GM23338 (cell line): ENCODE data around the gene MATN1. TPM values are rescaled to one million over a fixed set of nuclear protein-coding genes. Genes with fewer than 3 reads are reported as not detected.

Experiments used
- ATAC-seq: fragments of 200-7000 bp; cut with Tn5 transposase; 3 replicates; pipeline ENCODE4 v1.9.1; 2020
- DNase-seq: peaks from one replicate; pipeline ENCODE4 v3.0.0-alpha.2; 2015; ENCODE audit warnings: low spot score
- H2AFZ ChIP-seq: fragments of 200-600 bp; sonication (generic); 2 replicates; pipeline ENCODE4 v1.8.0; 2016; ENCODE audit warnings: antibody characterized with exemption, mild to moderate bottlenecking, moderate library complexity
- H3F3A ChIP-seq: fragments of 200-600 bp; sonication (generic); replicated peaks from 2 replicates; pipeline ENCODE4 v1.8.0; 2017; ENCODE audit warnings: antibody characterized with exemption, mixed run types, low read depth
- H3K27ac ChIP-seq: fragments of 200-600 bp; sonication (generic); 2 replicates; pipeline ENCODE4 v1.6.1; 2016; ENCODE audit warnings: low read depth
- H3K27me3 ChIP-seq: fragments of 200-600 bp; sonication (generic); 2 replicates; pipeline ENCODE4 v1.8.0; 2016; ENCODE audit warnings: mild to moderate bottlenecking, mixed run types, moderate library complexity; ENCODE audit not compliant: insufficient read depth
- H3K36me3 ChIP-seq: fragments of 200-600 bp; sonication (generic); 2 replicates; pipeline ENCODE4 v1.8.0; 2016; ENCODE audit warnings: mild to moderate bottlenecking; ENCODE audit not compliant: insufficient read depth
- H3K4me1 ChIP-seq: fragments of 200-600 bp; sonication (generic); 2 replicates; pipeline ENCODE4 v1.8.0; 2016; ENCODE audit warnings: mild to moderate bottlenecking, moderate library complexity; ENCODE audit not compliant: insufficient read depth
- H3K4me2 ChIP-seq: fragments of 200-600 bp; sonication (generic); 2 replicates; pipeline ENCODE4 v1.7.1; 2017; ENCODE audit warnings: mixed run types
- H3K4me3 ChIP-seq: fragments of 200-600 bp; sonication (generic); 2 replicates; pipeline ENCODE4 v1.6.1; 2016; ENCODE audit warnings: mixed run types
- H3K79me2 ChIP-seq: fragments of 200-600 bp; sonication (generic); replicated peaks from 2 replicates; pipeline ENCODE4 v1.8.0; 2017; ENCODE audit warnings: mild to moderate bottlenecking; ENCODE audit not compliant: insufficient read depth
- H3K9me2 ChIP-seq: fragments of 200-600 bp; sonication (generic); 2 replicates; pipeline ENCODE4 v1.8.0; 2017; ENCODE audit not compliant: insufficient read depth
- H4K20me1 ChIP-seq: fragments of 200-600 bp; sonication (generic); replicated peaks from 2 replicates; pipeline ENCODE4 v1.8.0; 2017; ENCODE audit warnings: mild to moderate bottlenecking; ENCODE audit not compliant: insufficient read depth
- H3K27ac Mint-ChIP-seq: 2 replicates; pipeline ENCODE4 v1.8.0; 2020; ENCODE audit warnings: inconsistent platforms, mild to moderate bottlenecking, moderate library complexity, mixed read lengths
- H3K27me3 Mint-ChIP-seq: 3 replicates; pipeline ENCODE4 v1.8.0; 2022; ENCODE audit warnings: low read depth, mild to moderate bottlenecking, moderate library complexity, mixed read lengths, inconsistent platforms; ENCODE audit not compliant: insufficient read depth, poor library complexity
- H3K36me3 Mint-ChIP-seq: 3 replicates; pipeline ENCODE4 v1.8.0; 2021; ENCODE audit warnings: low read depth, mild to moderate bottlenecking, inconsistent platforms, moderate library complexity, mixed read lengths
- H3K4me1 Mint-ChIP-seq: 3 replicates; pipeline ENCODE4 v1.8.0; 2020; ENCODE audit warnings: mild to moderate bottlenecking, inconsistent platforms, mixed read lengths
- H3K4me3 Mint-ChIP-seq: 3 replicates; pipeline ENCODE4 v1.8.0; 2021; ENCODE audit warnings: moderate library complexity, mild to moderate bottlenecking, inconsistent platforms, mixed read lengths
- H3K9me3 Mint-ChIP-seq: 3 replicates; pipeline ENCODE4 v1.8.0; 2020; ENCODE audit warnings: moderate library complexity, mild to moderate bottlenecking, inconsistent platforms, mixed read lengths
- CREB1 ChIP-seq: fragments of 250-450 bp; sonication (Bioruptor Pico); IDR thresholded peaks from 2 replicates; pipeline ENCODE4 v1.5.0; 2020; ENCODE audit warnings: low read depth, mild to moderate bottlenecking, moderate library complexity
- EZH2 ChIP-seq: fragments of 200-600 bp; sonication (generic); IDR thresholded peaks from one replicate; pipeline ENCODE4 v1.8.0; 2017; ENCODE audit warnings: antibody characterized with exemption, mild to moderate bottlenecking, low read depth; ENCODE audit not compliant: unreplicated experiment
- EZH2phosphoT487 ChIP-seq: fragments of 200-600 bp; sonication (generic); IDR thresholded peaks from one replicate; pipeline ENCODE4 v1.8.1; 2018; ENCODE audit warnings: antibody characterized with exemption; ENCODE audit not compliant: unreplicated experiment
- JUNB ChIP-seq: IDR thresholded peaks from one replicate; pipeline ENCODE4 v1.6.1; 2016; ENCODE audit warnings: antibody characterized with exemption; ENCODE audit not compliant: unreplicated experiment
- NANOG ChIP-seq: IDR thresholded peaks from 2 replicates; pipeline ENCODE4 v1.6.1; 2016; ENCODE audit warnings: antibody characterized with exemption, borderline replicate concordance
- POLR2AphosphoS5 ChIP-seq: IDR thresholded peaks from 2 replicates; pipeline ENCODE4 v1.6.1; 2016; ENCODE audit warnings: antibody characterized with exemption, low read depth
- REST ChIP-seq: IDR thresholded peaks from one replicate; pipeline ENCODE4 v1.6.1; 2018; ENCODE audit warnings: antibody characterized with exemption; ENCODE audit not compliant: unreplicated experiment
- STAT1 ChIP-seq: IDR thresholded peaks from one replicate; pipeline ENCODE4 v1.6.1; 2016; ENCODE audit warnings: antibody characterized with exemption; ENCODE audit not compliant: unreplicated experiment
- ZNF114 ChIP-seq: fragments of 250-450 bp; sonication (Bioruptor Pico); IDR thresholded peaks from 2 replicates; pipeline ENCODE4 v1.5.0; 2020; ENCODE audit warnings: mild to moderate bottlenecking, moderate library complexity
- ZNF331 ChIP-seq: fragments of 250-450 bp; sonication (Bioruptor Pico); IDR thresholded peaks from 2 replicates; pipeline ENCODE4 v1.5.0; 2020; ENCODE audit warnings: low read depth, mild to moderate bottlenecking, moderate library complexity
- polyA plus RNA-seq: library from polyadenylated mRNA; unstranded; fragments of >200 nt; fragmentation: Nextera tagmentation; extraction: Ambion mirVana; gene quantifications from 2 replicates; pipeline ENCODE4 v1.2.1, GENCODE V29; 2016
- total RNA-seq: library from RNA; depleted of rRNA; stranded (reverse); fragments of >200 nt; shearing (Covaris generic); gene quantifications from 2 replicates; pipeline ENCODE4 v1.2.3, GENCODE V29; 2014
- TF ChIP-seq, protein P1 (sequence below): fragments of 250-450 bp; sonication (Bioruptor Pico); IDR thresholded peaks from 2 replicates; pipeline ENCODE4 v1.5.0; 2020; ENCODE audit warnings: mild to moderate bottlenecking, moderate library complexity
- TF ChIP-seq, protein P2 (sequence below), 2 experiments: fragments of 200-600 bp in 1 of 2; sonication (generic) in 1 of 2; conservative IDR thresholded peaks; 2 replicates each; pipeline versions ENCODE4 v1.5.1 to v1.6.1; 2016 to 2017; ENCODE audit warnings: antibody characterized with exemption in 2 of 2, low read depth in 2 of 2, mild to moderate bottlenecking in 2 of 2, moderate library complexity in 1 of 2
- TF ChIP-seq, protein P3 (sequence below): IDR thresholded peaks from 2 replicates; pipeline ENCODE4 v1.6.1; 2016; ENCODE audit warnings: antibody characterized with exemption

MATN1 gene
- total and polyA plus RNA-seq, 2 experiments from 2014 or later = 0.08 to 0.31 TPM

- Histone ChIP-seq H3K79me2 (no peaks in the 10 kb centered on the region), H3K36me3 (no peaks in the 10 kb centered on the region), H3K4me1 (no peaks in the 10 kb centered on the region), H3K9me2 (no peaks in the 10 kb centered on the region), H3K4me2 (no peak overlapping the region), H3K27me3 (no peaks in the 10 kb centered on the region), H4K20me1 (no peaks in the 10 kb centered on the region), H3K27ac (no peak overlapping the region), H3K4me3 (no peak overlapping the region), H3F3A (no peaks in the 10 kb centered on the region), H2AFZ (no peak overlapping the region)
- no peak overlapping the region for H3K27ac Mint-ChIP-seq
- H3K27me3 Mint-ChIP-seq = no peaks in the 10 kb centered on the region
- no peaks in the 10 kb centered on the region for H3K9me3 Mint-ChIP-seq
- DNase-seq = no peak
- ATAC-seq = no peak
- H3K36me3 Mint-ChIP-seq = no peaks in the 10 kb centered on the region
- H3K4me3 Mint-ChIP-seq = no peak overlapping the region
- TF ChIP-seq EZH2phosphoT487 (no peak), NANOG (no peak), REST (no peak), ZNF331 (CRISPR knock-in tag) (no peak), JUNB (no peak), CREB1 (CRISPR knock-in tag) (no peak), ZNF114 (CRISPR knock-in tag) (no peak), STAT1 (no peak), POLR2AphosphoS5 (no peak), EZH2 (no peak)
- TF ChIP-seq, protein P1, sequence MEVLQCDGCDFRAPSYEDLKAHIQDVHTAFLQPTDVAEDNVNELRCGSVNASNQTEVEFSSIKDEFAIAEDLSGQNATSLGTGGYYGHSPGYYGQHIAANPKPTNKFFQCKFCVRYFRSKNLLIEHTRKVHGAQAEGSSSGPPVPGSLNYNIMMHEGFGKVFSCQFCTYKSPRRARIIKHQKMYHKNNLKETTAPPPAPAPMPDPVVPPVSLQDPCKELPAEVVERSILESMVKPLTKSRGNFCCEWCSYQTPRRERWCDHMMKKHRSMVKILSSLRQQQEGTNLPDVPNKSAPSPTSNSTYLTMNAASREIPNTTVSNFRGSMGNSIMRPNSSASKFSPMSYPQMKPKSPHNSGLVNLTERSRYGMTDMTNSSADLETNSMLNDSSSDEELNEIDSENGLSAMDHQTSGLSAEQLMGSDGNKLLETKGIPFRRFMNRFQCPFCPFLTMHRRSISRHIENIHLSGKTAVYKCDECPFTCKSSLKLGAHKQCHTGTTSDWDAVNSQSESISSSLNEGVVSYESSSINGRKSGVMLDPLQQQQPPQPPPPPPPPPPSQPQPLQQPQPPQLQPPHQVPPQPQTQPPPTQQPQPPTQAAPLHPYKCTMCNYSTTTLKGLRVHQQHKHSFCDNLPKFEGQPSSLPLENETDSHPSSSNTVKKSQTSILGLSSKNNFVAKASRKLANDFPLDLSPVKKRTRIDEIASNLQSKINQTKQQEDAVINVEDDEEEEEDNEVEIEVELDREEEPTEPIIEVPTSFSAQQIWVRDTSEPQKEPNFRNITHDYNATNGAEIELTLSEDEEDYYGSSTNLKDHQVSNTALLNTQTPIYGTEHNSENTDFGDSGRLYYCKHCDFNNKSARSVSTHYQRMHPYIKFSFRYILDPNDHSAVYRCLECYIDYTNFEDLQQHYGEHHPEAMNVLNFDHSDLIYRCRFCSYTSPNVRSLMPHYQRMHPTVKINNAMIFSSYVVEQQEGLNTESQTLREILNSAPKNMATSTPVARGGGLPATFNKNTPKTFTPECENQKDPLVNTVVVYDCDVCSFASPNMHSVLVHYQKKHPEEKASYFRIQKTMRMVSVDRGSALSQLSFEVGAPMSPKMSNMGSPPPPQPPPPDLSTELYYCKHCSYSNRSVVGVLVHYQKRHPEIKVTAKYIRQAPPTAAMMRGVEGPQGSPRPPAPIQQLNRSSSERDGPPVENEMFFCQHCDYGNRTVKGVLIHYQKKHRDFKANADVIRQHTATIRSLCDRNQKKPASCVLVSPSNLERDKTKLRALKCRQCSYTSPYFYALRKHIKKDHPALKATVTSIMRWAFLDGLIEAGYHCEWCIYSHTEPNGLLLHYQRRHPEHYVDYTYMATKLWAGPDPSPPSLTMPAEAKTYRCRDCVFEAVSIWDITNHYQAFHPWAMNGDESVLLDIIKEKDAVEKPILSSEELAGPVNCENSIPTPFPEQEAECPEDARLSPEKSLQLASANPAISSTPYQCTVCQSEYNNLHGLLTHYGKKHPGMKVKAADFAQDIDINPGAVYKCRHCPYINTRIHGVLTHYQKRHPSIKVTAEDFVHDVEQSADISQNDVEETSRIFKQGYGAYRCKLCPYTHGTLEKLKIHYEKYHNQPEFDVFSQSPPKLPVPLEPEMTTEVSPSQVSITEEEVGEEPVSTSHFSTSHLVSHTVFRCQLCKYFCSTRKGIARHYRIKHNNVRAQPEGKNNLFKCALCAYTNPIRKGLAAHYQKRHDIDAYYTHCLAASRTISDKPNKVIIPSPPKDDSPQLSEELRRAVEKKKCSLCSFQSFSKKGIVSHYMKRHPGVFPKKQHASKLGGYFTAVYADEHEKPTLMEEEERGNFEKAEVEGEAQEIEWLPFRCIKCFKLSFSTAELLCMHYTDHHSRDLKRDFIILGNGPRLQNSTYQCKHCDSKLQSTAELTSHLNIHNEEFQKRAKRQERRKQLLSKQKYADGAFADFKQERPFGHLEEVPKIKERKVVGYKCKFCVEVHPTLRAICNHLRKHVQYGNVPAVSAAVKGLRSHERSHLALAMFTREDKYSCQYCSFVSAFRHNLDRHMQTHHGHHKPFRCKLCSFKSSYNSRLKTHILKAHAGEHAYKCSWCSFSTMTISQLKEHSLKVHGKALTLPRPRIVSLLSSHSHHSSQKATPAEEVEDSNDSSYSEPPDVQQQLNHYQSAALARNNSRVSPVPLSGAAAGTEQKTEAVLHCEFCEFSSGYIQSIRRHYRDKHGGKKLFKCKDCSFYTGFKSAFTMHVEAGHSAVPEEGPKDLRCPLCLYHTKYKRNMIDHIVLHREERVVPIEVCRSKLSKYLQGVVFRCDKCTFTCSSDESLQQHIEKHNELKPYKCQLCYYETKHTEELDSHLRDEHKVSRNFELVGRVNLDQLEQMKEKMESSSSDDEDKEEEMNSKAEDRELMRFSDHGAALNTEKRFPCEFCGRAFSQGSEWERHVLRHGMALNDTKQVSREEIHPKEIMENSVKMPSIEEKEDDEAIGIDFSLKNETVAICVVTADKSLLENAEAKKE (CRISPR knock-in tag) = no peak
- TF ChIP-seq, protein P2, sequence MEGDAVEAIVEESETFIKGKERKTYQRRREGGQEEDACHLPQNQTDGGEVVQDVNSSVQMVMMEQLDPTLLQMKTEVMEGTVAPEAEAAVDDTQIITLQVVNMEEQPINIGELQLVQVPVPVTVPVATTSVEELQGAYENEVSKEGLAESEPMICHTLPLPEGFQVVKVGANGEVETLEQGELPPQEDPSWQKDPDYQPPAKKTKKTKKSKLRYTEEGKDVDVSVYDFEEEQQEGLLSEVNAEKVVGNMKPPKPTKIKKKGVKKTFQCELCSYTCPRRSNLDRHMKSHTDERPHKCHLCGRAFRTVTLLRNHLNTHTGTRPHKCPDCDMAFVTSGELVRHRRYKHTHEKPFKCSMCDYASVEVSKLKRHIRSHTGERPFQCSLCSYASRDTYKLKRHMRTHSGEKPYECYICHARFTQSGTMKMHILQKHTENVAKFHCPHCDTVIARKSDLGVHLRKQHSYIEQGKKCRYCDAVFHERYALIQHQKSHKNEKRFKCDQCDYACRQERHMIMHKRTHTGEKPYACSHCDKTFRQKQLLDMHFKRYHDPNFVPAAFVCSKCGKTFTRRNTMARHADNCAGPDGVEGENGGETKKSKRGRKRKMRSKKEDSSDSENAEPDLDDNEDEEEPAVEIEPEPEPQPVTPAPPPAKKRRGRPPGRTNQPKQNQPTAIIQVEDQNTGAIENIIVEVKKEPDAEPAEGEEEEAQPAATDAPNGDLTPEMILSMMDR (conservative IDR thresholded peaks at IDR 0.05; ENCODE audit: low read depth in 2 of 2) = no peak
- TF ChIP-seq, protein P3, sequence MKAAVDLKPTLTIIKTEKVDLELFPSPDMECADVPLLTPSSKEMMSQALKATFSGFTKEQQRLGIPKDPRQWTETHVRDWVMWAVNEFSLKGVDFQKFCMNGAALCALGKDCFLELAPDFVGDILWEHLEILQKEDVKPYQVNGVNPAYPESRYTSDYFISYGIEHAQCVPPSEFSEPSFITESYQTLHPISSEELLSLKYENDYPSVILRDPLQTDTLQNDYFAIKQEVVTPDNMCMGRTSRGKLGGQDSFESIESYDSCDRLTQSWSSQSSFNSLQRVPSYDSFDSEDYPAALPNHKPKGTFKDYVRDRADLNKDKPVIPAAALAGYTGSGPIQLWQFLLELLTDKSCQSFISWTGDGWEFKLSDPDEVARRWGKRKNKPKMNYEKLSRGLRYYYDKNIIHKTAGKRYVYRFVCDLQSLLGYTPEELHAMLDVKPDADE = no peak
- H3K4me1 Mint-ChIP-seq = no peaks in the 10 kb centered on the region; the same call in 2 of the 3 replicates
Observed at GRCh38 chr1:30771005-30771404, 47.6 kb upstream of the MATN1 start.
